ENCODE measurements around the gene FSD1L. TPM values are rescaled to one million over a fixed set of nuclear protein-coding genes. Genes with fewer than 3 reads are reported as not detected.

The FSD1L gene
- total RNA-seq (2022; extraction: Qiagen RNA extraction; ENCODE audit: low read depth) = 2.9 to 4.2 TPM (median 3.9 TPM) in 5 replicates

GRCh38 chr9:105447814-105448812, at the start of gene FSD1L:
TSS of gene FSD1L (plus strand) at chr9:105448034. CDS start at chr9:105448221, 187 bp downstream.

GRCh38 chr9:105557804-105558610, 110.2 kb downstream of the FSD1L start, which contains the start of gene FKTN:
TSS of gene FKTN (plus strand) at chr9:105558131. CDS start at chr9:105575033, 16,902 bp downstream.

Other genes starting within 250 kb of the FSD1L start
- 20.5 to 29.3 TPM (median 26.7 TPM) in 5 replicates for gene SLC44A1, start 203.4 kb upstream of the FSD1L start, total RNA-seq (2022; extraction: Qiagen RNA extraction; ENCODE audit: low read depth)
- gene FKTN, start 110.1 kb downstream of the FSD1L start, total RNA-seq (2022; extraction: Qiagen RNA extraction; ENCODE audit: low read depth) = 6.2 to 7.9 TPM (median 7.4 TPM) in 5 replicates
- 0.32 to 0.41 TPM in 2 of 5 replicates, not detected in the others for gene TAL2, start 214.4 kb downstream of the FSD1L start, total RNA-seq (2022; extraction: Qiagen RNA extraction; ENCODE audit: low read depth)
- 16.0 to 19.5 TPM (median 16.7 TPM) in 5 replicates for gene TMEM38B, start 246.5 kb downstream of the FSD1L start, total RNA-seq (2022; extraction: Qiagen RNA extraction; ENCODE audit: low read depth)

All from A549 treated with CpdA at 1 μM for 4 hours (cell line).